NCI-H2029 (cell line): ENCODE data around the gene AQP7.
"Not testable (repeated sequence)": the region's sequence is repeated elsewhere in the genome, so short reads cannot be mapped to it uniquely, and the experiment has no call there.

Source experiments
- DNase-seq: peaks from one replicate; lab custom pipeline; 2025; lab: John Stamatoyannopoulos, UW

The AQP7 gene

DNA sequence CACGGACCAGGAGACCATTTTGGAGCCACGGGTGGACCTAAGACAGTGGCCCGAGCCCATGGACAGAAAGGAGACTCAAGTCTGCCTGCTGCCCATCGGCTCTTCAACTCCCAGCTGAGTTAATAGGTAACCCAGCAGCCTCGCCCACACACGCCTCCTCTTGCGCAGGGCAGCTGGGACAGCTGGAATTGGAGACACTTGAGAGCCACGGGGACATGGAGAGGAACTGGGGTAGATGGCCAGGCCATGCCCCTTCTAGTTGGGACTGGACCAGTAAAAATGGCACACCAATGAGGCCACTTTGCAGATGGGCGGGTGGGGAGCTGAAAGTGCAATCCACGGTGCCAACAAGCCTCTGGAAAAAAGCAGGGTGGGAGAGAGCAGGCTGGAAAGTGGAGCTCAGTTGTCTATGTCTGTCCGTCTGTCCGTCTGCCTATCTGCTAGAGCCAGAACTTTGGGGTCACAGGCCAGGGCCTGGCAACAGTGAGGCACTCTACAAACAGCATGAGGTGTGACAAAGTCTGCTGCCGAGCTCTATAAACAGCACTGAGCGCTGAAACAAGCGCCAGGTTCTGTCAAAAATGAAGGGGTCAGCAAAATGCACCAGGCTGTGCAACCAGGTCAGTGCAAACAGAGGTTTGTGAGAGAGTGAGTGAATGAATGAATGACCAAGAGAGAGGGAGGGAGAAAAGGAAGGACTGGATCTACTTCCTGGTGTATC is 7.0 kb downstream of the AQP7 start:
- DNase-seq, result not testable (repeated sequence)

DNA sequence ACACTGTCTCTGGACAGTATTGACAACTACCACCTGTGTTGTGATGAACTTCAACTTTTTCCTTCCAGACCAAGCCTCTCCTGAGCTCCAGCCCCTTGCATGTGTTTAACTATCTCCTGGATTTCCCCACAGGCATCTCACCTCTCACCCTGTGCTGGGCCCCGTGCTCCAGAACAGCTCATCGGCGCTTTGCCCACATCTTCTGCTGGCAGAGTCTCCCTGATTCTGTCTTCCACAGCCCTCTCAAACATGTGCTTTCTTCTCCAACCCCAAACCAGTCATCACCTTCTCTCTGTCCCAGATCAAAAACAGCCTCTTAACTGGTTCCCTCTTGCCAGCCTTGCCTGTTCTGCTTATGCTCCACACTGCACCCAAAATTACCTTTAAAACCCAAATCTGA is 8.4 kb downstream of the AQP7 start:
- DNase-seq, result not testable (repeated sequence)

DNA sequence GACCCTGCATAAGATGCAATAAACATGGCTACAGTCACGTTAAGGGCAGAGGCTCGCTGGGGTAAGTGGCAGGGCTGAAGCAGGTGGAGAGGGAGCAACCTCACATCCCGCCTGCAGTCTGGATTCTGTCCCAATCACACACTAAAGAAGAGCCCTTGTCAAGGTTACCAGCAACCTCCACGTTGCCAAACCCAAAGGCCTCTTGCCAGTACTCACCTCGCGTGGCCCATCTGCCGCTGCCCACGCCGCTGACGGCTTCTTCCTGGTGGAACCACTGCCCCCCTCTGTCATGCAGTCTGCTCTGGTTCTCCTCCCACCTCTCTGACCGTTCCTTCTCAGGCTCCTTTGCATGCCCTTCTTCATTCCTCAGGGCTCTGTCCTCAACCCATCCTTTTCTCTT is 8.8 kb downstream of the AQP7 start:
- DNase-seq, result peak; percentile 64

DNA sequence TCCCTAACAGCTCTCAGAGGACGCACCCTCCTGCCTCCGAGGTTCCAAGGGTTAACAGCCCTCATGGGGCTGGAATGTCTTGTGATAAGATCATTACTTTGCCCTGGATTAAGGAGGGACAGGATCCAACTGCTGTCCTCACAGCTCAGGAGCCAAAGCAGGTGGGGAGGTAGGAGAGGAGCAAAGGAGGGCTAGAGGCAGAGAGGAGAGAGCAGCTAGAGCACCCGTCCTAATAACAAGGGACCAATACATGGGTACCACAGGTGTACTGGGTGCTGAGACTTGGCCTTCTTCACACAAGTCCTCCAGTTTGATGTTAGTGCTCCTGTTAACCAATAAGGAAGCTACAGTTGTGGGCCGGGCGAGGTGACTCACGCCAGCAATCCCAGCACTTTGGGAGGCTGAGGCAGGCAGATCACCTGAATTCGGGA is 9.8 kb downstream of the AQP7 start:
- DNase-seq, result not testable (repeated sequence)

DNA sequence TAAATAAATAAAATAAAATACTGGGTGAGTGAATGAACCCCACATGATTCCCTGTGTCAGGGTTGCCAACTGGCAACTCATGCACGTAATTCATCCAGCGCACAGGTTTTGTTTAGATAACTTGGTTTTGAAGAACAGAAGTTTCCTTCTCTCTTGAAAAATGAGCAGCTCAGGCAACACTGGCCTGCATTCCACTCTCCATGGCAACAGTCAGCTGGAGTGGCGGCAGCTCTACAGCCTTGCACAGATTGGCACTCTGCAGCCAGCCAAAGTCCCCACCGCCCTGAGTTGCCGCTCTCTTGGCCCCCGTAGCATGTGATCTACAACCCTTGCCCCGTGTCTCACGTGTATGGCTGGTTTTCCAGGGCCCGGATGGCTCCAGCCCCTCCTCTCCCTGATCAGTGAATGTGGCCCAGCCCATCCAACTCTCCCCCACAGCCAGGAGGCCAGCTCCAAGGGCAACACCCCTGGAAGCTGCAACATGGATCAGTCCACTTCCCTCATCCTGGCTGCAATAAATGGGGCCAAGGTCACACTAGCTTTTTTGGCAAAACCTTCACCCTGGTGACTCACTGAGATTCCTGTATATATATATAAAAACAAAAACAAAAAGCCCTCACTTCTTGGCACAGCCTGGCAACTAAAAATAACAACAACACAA is 11.1 kb downstream of the AQP7 start:
- peak; percentile 65 for DNase-seq

DNA sequence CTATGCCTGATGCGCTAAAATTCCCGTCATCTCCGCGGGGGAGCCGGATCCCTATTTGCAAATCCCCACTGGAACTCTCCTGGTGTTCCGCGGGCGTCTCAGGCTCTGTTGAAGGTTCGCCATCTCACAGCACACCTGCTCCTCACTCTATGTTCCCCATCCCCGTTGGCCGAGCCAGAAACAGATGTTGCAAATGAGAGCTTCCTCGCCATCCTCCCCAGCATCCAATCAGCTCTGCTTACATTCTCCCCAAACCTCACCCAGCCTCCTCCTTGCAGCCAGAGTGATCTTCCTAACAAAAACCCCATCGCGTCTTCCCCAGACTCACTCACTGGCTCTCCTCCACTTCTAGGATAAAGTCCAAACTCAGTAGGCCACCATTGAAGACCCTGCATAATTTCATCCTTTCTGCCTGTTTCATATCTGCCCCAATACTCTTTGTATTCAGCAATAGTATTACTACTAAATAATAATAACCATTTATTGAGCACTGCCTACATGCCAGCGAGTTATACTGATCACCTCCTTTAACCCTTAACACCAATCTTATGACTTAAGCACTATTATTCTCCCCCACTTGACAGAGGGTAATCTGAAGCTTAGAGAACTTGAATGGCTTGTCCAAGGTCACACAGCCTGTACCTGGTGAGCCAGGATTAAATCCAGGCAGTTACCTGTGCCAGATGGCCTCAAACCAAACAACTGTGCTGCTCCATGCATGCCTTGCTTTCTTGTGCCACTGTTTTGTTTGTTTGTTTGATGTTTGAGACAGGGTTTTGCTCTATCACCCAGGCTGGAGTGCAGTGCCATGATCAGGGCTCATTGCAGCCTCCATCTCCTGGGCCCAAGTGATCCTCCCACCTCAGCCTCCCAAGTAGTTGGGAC is 14.0 kb downstream of the AQP7 start:
- DNase-seq, result no peak

DNA sequence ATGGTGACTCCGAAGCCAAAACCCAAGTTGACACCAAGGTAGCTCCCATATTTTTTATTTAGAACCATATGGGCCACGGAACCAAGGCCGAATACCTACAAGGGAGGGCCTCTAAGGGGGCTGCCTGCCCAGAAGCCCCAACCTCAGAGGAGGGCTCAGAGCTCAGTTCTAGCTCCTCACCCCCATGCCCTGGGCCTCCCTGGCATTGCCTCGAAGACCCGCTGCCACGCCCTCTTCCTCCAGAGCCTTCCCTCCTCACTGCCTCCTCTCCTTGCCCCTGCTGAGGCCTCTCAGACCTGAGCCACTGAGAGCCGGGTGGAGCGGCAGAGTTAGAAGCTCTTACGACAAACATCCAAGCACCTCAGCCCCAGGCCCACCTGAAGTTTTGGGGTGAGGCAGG is 15.4 kb downstream of the AQP7 start:
- DNase-seq, result not testable (repeated sequence)

DNA sequence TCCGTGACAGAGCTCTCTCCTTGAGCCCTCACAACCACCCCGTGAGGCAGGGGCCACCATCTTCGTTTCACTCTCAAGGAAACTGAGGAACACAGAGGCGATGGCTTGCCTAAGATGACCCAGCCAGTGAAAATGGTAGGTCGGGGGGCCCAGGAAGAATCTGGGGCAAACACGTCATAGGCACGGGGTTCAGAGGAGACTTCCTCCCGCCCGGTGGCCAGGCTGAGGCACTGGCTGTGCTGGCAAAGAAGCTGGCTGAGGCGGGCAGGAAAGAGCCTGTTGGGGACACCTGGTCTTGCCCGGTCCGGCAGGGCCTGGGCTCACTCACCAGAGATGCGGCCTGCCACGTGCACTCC is 15.7 kb downstream of the AQP7 start:
- not testable (repeated sequence) for DNase-seq

DNA sequence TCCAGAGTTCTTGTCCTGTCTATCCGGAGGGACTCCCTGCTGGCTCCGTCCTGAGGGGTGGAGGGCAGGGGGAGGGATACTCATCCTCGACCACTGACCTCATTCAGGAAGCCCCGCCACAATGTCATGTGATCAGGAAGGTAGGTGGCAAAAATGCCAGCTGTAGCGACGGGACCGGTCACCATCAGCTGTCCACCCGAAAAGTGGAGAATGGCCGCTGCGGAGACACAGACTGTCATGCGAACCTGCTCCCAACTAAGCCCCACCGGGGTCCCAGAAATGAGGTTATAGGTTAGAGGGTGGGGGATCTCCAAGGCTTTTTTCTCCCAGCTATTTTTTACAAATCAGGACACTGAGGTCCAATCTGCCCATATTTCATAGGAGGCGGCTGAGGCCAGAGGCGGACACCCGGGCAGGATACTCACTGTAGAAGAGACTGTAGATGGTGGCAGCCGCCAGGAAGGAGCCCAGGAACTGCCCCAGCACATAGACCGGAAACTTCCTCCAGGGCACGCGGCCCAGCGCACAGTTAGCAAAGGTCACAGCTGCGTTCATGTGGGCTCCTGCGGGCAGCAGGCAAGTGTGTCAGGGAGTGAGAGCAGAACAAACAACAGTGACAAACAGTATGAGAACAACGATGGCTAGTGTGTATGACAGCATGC is 16.3 kb downstream of the AQP7 start:
- not testable (repeated sequence) for DNase-seq

DNA sequence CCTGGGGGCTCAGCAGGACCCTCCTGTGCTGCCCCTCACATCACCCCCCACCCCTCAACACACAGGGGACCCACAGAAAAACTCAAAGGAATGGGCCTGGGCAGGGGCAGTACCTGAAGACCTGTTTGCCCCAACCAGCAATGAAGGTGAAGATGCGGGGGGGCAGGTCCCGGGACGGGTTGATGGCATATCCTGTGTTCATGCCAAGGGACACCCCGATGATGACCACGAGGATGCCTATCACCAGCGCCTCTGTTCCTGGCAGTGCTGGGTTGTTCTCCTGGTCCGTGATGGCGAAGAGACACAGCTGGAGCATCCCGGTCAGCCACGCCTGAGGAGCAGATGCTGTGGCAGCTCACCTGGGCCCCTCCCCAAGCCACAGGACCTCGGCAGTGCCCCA is 16.8 kb downstream of the AQP7 start:
- DNase-seq, result not testable (repeated sequence)

DNA sequence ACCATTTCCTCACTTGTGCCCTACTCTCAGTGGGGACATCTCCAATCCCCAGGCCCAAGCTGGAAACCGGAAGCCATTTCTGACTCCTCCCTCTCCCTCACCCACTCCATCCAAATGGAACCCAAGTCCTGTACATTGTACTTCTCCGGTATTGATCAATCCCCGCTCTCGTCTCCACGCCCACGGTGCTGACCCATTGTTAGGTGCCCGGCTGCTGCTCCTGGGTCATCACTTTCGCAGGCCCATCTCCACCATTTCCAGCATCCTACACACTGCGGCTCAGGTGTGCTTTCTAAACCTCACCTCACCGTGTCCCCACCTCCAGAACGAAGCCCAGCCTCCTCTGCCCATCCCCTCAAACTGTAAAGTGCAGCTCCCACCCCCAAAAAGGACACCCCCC is 19.0 kb downstream of the AQP7 start:
- DNase-seq, result not testable (repeated sequence)

DNA sequence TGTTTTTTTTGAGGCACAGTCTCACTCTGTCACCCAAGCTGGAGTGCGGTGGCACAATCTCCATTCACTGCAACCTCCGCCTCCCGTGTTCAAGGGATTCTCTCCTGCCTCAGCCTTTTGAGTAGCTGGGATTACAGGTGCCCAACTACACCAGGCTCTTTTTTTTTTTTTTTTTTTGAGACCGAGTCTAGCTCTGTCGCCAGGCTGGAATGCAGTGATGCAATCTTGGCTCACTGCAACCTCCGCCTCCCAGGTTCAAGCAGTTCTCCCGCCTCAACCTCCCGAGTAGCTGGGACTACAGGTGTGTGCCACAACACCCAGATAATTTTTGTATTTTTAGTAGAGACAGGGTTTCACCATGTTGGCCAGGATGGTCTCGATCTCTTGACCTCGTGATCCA is 20.0 kb downstream of the AQP7 start:
- not testable (repeated sequence) for DNase-seq

DNA sequence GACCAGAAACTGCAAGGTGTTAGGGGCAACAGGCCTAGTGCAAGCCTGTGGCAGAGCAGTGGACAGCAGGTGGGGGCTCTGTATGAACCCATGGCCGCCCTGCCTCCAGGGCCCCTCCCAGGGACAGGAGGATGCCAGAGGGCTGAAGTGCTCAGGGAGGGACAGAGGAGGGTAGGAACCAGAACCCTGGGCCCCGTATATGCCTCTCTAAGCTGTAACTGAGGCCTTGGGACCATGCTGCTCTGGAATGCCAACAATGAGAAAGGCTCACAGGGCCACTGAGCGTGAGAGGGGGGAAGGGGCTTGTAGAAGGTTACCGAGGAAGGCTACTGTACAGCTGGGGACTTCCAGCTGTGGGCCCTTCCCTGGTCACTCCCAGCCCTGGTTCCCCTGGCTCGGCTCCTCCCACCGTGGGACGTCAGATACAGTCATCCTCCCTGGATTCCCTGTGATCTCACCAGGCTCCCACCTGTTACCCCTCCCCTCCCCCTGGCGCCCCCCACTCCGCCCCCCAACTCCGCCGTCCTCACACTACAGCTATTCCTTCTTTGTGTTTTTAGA is 21.1 kb downstream of the AQP7 start:
- DNase-seq, result no peak

DNA sequence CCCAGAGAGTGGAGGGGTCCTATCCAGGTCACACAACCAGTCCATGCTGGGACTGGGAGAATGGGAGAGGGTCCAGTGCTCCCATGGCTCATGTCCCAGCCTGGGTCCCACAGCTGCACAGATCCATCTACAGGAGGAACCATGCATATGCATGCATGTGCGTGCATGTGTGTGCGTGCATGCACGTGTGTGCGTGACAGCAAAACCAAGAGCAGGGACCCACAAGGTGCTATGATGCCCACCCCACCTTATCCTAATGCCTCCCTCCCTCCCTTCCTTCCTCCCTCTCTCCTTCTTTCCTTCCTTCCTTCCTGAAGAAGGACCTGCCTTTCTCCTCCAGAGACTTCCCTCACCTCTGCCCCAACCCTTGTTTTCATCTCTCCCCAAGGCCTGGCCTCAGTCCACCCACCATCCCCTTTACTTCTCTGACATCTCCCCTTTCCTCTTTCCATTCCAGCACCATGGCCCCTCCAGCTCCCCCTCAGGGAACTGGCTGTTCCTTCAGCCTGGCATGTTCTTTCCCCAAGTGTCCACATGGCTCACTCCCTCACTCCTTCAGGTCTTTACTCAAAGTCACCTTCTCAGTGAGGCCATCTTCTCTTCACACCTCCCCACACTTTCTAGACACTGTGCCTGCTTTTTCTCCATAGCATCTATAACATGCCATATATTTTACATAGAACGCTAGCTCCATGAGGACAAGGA is 21.8 kb downstream of the AQP7 start:
- DNase-seq, result no peak

DNA sequence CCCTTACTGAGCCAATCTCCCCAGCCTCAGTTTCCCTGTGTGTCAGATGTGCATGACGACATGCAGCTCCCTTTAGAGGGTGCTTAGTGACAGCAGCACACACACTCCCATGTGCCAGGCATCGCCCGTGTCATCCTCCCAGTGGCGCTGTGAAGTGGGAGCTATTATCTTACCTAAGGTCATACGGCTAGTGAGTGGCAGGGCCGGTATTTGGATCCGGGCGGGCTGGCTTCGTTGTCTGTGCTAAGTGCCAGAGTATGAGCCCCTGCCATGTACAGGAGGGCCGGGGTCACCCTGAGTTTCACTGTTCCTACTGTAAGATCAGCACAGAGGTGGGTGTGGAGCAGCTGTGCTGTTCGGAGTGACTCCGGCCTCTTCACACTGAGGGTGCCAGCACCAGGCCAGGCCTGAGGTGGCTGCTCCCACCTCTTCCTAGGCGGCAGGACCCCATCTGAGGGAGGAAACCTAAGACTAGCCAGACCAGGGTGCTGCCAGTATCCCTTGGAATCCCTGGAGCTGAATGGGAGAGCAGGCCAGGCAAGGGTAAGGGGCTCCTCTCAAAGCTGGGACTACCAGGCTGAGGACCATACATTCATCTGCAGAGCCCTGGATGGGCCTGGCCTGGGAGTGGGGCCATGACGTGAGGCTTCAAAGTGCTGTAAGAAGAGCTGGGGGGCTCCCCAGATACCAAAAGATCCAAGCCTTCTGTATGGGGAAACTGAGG is 22.5 kb downstream of the AQP7 start:
- DNase-seq, result no peak

DNA sequence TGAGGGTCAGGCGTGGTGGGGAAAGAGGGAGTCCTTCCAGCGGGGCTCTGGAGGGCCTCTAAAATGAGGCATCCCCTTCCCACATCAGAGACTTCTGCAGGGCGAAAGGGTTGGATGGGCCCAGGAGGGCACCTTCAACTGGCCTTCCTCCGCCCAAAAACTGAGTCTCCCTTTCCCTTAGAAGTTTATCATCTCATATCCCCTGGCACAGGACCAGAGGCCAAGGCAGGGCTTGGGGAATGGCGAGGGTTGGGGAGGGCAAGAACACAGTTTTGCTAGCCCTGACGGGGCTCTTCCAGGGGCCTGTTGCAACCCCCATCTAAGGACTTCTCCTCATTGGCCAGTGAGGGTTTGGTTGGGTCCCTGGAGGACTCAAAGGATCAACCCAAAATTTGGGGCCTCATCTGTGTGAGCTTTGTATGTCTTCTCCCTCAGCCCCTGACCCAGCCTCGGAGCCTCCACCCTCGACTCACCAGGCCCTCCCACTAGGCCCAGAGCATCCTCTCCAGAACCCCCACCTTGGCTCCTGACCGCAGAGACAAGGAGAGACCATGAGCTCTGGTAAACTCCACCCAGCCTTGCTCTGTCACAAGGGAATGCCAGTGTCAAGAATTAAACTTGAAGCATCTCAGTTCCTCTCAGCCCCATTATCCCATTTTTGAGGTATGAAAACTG is 24.1 kb downstream of the AQP7 start:
- DNase-seq, result no peak

DNA sequence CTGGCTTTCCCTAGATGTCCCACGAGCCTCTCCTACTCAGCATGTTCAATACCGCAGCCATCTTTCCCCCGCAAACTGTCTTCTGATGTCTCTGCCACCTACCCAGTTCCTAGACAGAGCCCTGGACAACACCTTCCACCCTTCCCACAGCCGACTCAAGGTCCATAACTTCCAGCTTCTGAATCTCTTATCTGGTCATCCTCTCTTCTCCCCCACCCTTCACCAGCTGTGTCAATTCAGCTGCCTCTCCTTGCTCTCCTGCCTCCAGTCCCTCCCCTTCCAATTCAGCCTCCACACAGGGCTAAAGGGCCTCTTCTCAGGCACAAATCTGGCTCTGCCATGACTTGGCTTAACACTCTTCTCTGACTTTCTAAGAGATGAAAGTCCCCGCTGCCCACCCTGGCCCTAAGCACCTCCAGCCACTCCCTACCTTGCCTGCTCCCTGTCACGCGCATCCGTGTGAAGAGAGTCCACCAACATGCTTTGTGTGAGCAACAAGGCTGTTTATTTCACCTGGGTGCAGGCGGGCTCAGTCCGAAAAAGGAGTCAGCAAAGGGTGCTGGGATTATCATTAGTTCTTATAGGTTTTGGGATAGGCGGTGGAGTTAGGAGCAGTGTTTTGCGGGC is 25.2 kb downstream of the AQP7 start:
- DNase-seq, result no peak

DNA sequence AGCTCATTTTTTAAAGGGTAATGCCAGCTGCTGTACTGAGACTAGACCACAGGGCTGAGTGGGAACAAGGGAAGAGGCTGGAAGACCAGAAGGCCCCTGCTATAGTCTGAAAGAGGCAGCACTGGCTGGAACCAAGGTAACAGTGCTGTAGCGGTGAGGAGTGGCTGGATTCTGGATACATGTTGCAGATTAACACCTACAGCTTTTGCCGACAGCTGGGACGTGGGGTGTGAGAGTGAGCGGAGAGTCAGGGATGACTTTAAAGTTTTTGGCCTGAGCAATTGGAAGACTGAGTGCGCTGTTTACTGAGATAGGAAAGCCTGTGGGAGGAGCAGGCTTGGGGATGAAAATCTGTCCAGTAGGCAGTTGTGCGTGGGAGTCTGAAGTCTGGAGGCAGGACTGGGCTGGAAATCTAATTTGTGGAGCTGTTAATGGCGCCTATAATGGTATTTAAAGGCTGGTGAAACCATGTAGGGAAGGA is 26.5 kb downstream of the AQP7 start:
- no peak for DNase-seq

DNA sequence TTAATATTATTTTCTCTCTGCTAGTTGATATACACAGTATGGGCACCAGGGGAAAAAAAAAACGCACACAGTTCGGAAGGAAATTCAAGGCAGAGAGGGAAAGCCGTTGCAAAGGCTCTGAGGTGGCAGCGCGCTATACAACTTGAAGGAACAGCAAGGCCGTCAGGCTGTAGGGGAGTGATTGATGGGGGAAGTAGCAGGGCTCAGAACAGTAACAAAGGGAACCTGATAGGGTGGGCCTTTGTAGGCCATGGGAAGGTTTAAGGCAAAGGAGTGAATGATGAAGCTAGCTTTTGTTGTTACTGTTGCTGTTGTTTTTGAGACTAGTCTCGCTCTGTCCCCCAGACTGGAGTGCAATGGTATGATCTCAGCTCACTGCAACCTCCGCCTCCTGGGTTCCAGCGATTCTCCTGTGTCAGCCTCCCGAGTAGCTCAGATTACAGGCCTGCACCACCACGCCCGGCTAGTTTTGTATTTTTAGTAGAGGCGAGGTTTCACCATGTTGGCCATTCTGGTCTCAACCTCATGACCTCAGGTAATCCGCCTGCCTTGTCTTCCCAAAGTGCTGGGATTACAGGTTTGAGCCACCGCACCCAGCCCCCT is 27.0 kb downstream of the AQP7 start:
- no peak for DNase-seq
